ENCODE measurements around the gene SLC9A3.

Gene SLC9A3

DNA sequence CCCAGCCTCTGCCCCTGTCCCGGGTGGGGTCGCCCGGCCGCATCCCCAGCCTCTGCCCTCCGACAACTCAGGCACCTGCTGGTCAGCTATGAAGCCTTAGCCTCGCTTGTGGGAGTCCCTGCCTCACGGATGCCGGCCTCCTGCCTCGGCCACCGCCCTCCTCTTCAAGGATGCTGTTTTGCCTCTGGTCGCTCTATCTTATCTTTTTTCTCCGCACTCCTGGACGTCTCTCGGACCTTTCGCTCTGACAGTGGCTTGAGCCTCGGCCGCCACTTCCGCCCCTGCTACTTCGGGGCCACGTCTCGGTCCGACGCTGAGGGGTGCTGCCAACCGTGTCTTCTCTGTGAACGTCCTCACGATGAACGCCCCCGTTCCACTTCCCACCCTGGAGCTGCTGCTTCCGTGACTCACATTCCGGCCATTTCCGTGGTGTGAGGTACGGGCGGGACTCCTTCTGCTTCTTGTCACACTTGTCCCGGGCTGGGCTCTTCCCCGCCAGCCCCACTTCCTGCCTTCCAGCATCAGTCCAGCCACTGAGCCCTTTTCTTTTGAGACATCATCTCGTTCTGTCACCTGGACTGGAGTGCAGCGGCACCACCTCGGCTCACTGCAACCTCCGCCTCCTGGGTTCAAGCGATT, 26.3 kb downstream of the SLC9A3 start:
- H3K36me3 ChIP-seq (ENCODE audit: control insufficient read depth in 1 of 2, insufficient read depth in 2 of 2, low read length in 2 of 2): no peaks in the 10 kb centered on the region
- no peak overlapping the region for H3K4me2 ChIP-seq (ENCODE audit: low read length)
- H4K8ac ChIP-seq (ENCODE audit: low read depth, low read length): no peak overlapping the region
- no peak overlapping the region for H2BK120ac ChIP-seq (ENCODE audit: insufficient read depth, low read length, poor library complexity)
- H3K79me2 ChIP-seq (ENCODE audit: control insufficient read depth, insufficient read depth, low read length, poor library complexity): no peaks in the 10 kb centered on the region
- H2AFZ ChIP-seq (ENCODE audit: insufficient read depth, low read length, poor library complexity): no peak overlapping the region
- no peak overlapping the region for H3K18ac ChIP-seq (ENCODE audit: low read length)
- no peak overlapping the region for H2AK5ac ChIP-seq (ENCODE audit: low read length)
- no peak overlapping the region for H3K14ac ChIP-seq (ENCODE audit: low read length)
- no peak overlapping the region for H4K91ac ChIP-seq (ENCODE audit: low read depth, low read length)
- peaks cover 12% of the 10 kb centered on the region for H3K9me3 ChIP-seq (ENCODE audit: insufficient read depth, low read depth, low read length)
- no peak overlapping the region for H4K12ac ChIP-seq (ENCODE audit: low read depth, low read length)
- no peak overlapping the region for H2BK5ac ChIP-seq (ENCODE audit: low read depth, low read length, poor library complexity)
- H3K9ac ChIP-seq (ENCODE audit: low read length): no peak overlapping the region
- peaks cover 33% of the 10 kb centered on the region for H3K27me3 ChIP-seq (ENCODE audit: insufficient read depth, low read length)
- H2BK12ac ChIP-seq (ENCODE audit: low read length): no peak overlapping the region
- no peak for DNase-seq
- no peak overlapping the region for H3K27ac ChIP-seq (ENCODE audit: low read depth, low read length)
- no peak overlapping the region for H3K4me3 ChIP-seq (ENCODE audit: low read depth, low read length)
- no peak overlapping the region for H3K23ac ChIP-seq (ENCODE audit: low read length)
- H3K4ac ChIP-seq (ENCODE audit: low read depth, low read length): no peak overlapping the region
- WGBS (ENCODE audit: extremely low coverage, insufficient coverage, insufficient read length): no CpG with 5 or more reads among the region's 40 CpGs
- H3K79me1 ChIP-seq (ENCODE audit: low read length): peaks cover 2% of the 10 kb centered on the region
- H3K4me1 ChIP-seq (ENCODE audit: control insufficient read depth in 1 of 2, insufficient read depth in 2 of 2, low read length in 2 of 2): peaks cover 4 to 8% of the 10 kb centered on the region in 2 experiments

- Histone ChIP-seq H3K14ac (ENCODE audit: low read length) (no peak overlapping the region), H2BK5ac (ENCODE audit: low read depth, low read length, poor library complexity) (no peak overlapping the region), H2BK120ac (ENCODE audit: insufficient read depth, low read length, poor library complexity) (no peak overlapping the region), H3K9me3 (ENCODE audit: insufficient read depth, low read depth, low read length) (peaks cover 10% of the 10 kb centered on the region), H3K18ac (ENCODE audit: low read length) (no peak overlapping the region), H2AK5ac (ENCODE audit: low read length) (no peak overlapping the region), H4K8ac (ENCODE audit: low read depth, low read length) (no peak overlapping the region), H2BK12ac (ENCODE audit: low read length) (no peak overlapping the region), H4K12ac (ENCODE audit: low read depth, low read length) (no peak overlapping the region), H3K4me3 (ENCODE audit: low read depth, low read length) (no peak overlapping the region), H3K79me2 (ENCODE audit: control insufficient read depth, insufficient read depth, low read length, poor library complexity) (no peaks in the 10 kb centered on the region), H2AFZ (ENCODE audit: insufficient read depth, low read length, poor library complexity) (no peak overlapping the region), H3K27me3 (ENCODE audit: insufficient read depth, low read length) (peaks cover 37% of the 10 kb centered on the region), H3K23ac (ENCODE audit: low read length) (no peak overlapping the region), H3K9ac (ENCODE audit: low read length) (no peak overlapping the region), H4K91ac (ENCODE audit: low read depth, low read length) (no peak overlapping the region), H3K4ac (ENCODE audit: low read depth, low read length) (no peak overlapping the region), H3K79me1 (ENCODE audit: low read length) (peaks cover 2% of the 10 kb centered on the region), H3K4me2 (ENCODE audit: low read length) (no peak overlapping the region), H3K27ac (ENCODE audit: low read depth, low read length) (no peak overlapping the region), H3K36me3 (ENCODE audit: control insufficient read depth in 1 of 2, insufficient read depth in 2 of 2, low read length in 2 of 2) (no peaks in the 10 kb centered on the region), H3K4me1 (ENCODE audit: control insufficient read depth in 1 of 2, insufficient read depth in 2 of 2, low read length in 2 of 2) (peaks cover 4 to 8% of the 10 kb centered on the region in 2 experiments)
- DNase-seq: no peak
- no CpG with 5 or more reads among the region's 22 CpGs for WGBS (ENCODE audit: extremely low coverage, insufficient coverage, insufficient read length)
Measured at GRCh38 chr5:497090-497700, 27.1 kb downstream of the SLC9A3 start.

- Histone ChIP-seq H4K12ac (ENCODE audit: low read depth, low read length) (no peak overlapping the region), H2AK5ac (ENCODE audit: low read length) (no peak overlapping the region), H2BK5ac (ENCODE audit: low read depth, low read length, poor library complexity) (no peak overlapping the region), H2BK120ac (ENCODE audit: insufficient read depth, low read length, poor library complexity) (no peak overlapping the region), H3K9me3 (ENCODE audit: insufficient read depth, low read depth, low read length) (peaks cover 10% of the 10 kb centered on the region), H3K79me2 (ENCODE audit: control insufficient read depth, insufficient read depth, low read length, poor library complexity) (no peaks in the 10 kb centered on the region), H3K9ac (ENCODE audit: low read length) (no peak overlapping the region), H3K4ac (ENCODE audit: low read depth, low read length) (no peak overlapping the region), H2BK12ac (ENCODE audit: low read length) (no peak overlapping the region), H3K79me1 (ENCODE audit: low read length) (no peaks in the 10 kb centered on the region), H3K14ac (ENCODE audit: low read length) (no peak overlapping the region), H3K18ac (ENCODE audit: low read length) (no peak overlapping the region), H2AFZ (ENCODE audit: insufficient read depth, low read length, poor library complexity) (no peak overlapping the region), H3K23ac (ENCODE audit: low read length) (no peak overlapping the region), H3K4me2 (ENCODE audit: low read length) (no peak overlapping the region), H3K4me3 (ENCODE audit: low read depth, low read length) (no peak overlapping the region), H3K4me1 (ENCODE audit: control insufficient read depth in 1 of 2, insufficient read depth in 2 of 2, low read length in 2 of 2) (peaks cover 3 to 4% of the 10 kb centered on the region in 2 experiments), H4K8ac (ENCODE audit: low read depth, low read length) (no peak overlapping the region), H3K36me3 (ENCODE audit: control insufficient read depth in 1 of 2, insufficient read depth in 2 of 2, low read length in 2 of 2) (no peaks in the 10 kb centered on the region), H3K27ac (ENCODE audit: low read depth, low read length) (no peak overlapping the region), H4K91ac (ENCODE audit: low read depth, low read length) (no peak overlapping the region), H3K27me3 (ENCODE audit: insufficient read depth, low read length) (peaks cover 37% of the 10 kb centered on the region)
- WGBS (ENCODE audit: extremely low coverage, insufficient coverage, insufficient read length): no CpG with 5 or more reads among the region's 19 CpGs
- DNase-seq: no peak
Measured at GRCh38 chr5:496028-496427, 28.2 kb downstream of the SLC9A3 start.

DNA sequence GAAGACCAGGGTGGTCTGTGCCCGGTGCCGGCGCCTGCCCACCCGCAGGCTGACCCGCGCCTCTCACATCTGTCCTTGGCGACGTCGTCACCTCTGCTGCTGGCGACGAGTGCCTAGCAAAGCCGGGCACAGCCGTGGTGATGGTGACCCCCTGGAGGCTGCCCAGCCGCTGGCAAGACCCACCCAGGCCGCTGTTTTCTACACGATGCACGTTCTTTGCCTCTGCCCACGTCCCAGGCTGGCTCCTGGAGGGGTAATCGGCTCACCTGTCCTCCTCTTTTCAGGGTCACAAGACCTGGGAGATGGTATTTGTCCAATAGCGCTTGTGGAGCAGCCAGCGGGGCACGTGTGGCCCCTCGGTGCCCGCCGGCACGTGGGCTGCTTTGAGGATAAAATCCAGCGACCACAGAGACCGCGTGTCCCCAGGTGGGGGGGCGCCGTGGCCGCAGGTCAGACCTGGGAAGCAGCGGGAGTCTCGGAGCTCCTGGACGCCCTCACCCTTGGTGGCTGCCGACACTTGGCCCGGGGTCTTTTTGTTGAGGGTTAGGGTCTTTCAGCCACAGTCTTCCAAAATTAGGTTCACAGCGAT, 29.5 kb downstream of the SLC9A3 start:
- WGBS (ENCODE audit: extremely low coverage, insufficient coverage, insufficient read length): no CpG with 5 or more reads among the region's 38 CpGs
- peaks cover 40% of the 10 kb centered on the region for H3K27me3 ChIP-seq (ENCODE audit: insufficient read depth, low read length)
- H2AK5ac ChIP-seq (ENCODE audit: low read length): no peak overlapping the region
- H2AFZ ChIP-seq (ENCODE audit: insufficient read depth, low read length, poor library complexity): no peak overlapping the region
- H4K91ac ChIP-seq (ENCODE audit: low read depth, low read length): no peak overlapping the region
- H3K4ac ChIP-seq (ENCODE audit: low read depth, low read length): no peak overlapping the region
- H3K79me1 ChIP-seq (ENCODE audit: low read length): no peaks in the 10 kb centered on the region
- H3K9me3 ChIP-seq (ENCODE audit: insufficient read depth, low read depth, low read length): peaks cover 4% of the 10 kb centered on the region
- H4K12ac ChIP-seq (ENCODE audit: low read depth, low read length): no peak overlapping the region
- H3K4me2 ChIP-seq (ENCODE audit: low read length): no peak overlapping the region
- H3K14ac ChIP-seq (ENCODE audit: low read length): no peak overlapping the region
- H3K23ac ChIP-seq (ENCODE audit: low read length): no peak overlapping the region
- no peak overlapping the region for H2BK120ac ChIP-seq (ENCODE audit: insufficient read depth, low read length, poor library complexity)
- no peak overlapping the region for H3K18ac ChIP-seq (ENCODE audit: low read length)
- no peak overlapping the region for H3K4me3 ChIP-seq (ENCODE audit: low read depth, low read length)
- H3K4me1 ChIP-seq (ENCODE audit: control insufficient read depth in 1 of 2, insufficient read depth in 2 of 2, low read length in 2 of 2): peaks cover 3 to 4% of the 10 kb centered on the region in 2 experiments
- H2BK12ac ChIP-seq (ENCODE audit: low read length): no peak overlapping the region
- no peaks in the 10 kb centered on the region for H3K36me3 ChIP-seq (ENCODE audit: control insufficient read depth in 1 of 2, insufficient read depth in 2 of 2, low read length in 2 of 2)
- H3K9ac ChIP-seq (ENCODE audit: low read length): no peak overlapping the region
- no peak for DNase-seq
- H3K79me2 ChIP-seq (ENCODE audit: control insufficient read depth, insufficient read depth, low read length, poor library complexity): no peaks in the 10 kb centered on the region
- no peak overlapping the region for H2BK5ac ChIP-seq (ENCODE audit: low read depth, low read length, poor library complexity)
- no peak overlapping the region for H4K8ac ChIP-seq (ENCODE audit: low read depth, low read length)
- no peak overlapping the region for H3K27ac ChIP-seq (ENCODE audit: low read depth, low read length)
